PFSK-1 (cell line): ENCODE measurements around the gene PCGF2.

Experiments used
- FOXP2 ChIP-seq: optimal IDR thresholded peaks from 2 replicates; pipeline ENCODE3; 2011; ENCODE audit warnings: borderline replicate concordance, control low read depth, inconsistent platforms; ENCODE audit not compliant: insufficient read depth; ENCODE audit errors: extremely low read length, extremely low read depth
- POLR2AphosphoS5 ChIP-seq: IDR thresholded peaks from 2 replicates; pipeline ENCODE4 v1.6.1; 2012; ENCODE audit warnings: low read depth, mild to moderate bottlenecking, control low read depth, low read length, moderate library complexity
- REST ChIP-seq, 2 experiments: IDR thresholded peaks; 2 replicates each; pipeline versions ENCODE4 v1.6.1 to v1.8.0; 2011 to 2012; ENCODE audit warnings: low read depth in 2 of 2, low read length in 2 of 2, control low read depth in 1 of 2, inconsistent platforms in 1 of 2, mild to moderate bottlenecking in 1 of 2, moderate library complexity in 1 of 2; ENCODE audit not compliant: insufficient read depth in 1 of 2
- SIN3A ChIP-seq: IDR thresholded peaks from 2 replicates; pipeline ENCODE4 v1.6.1; 2012; ENCODE audit warnings: mild to moderate bottlenecking, low read length, moderate library complexity, borderline replicate concordance; ENCODE audit not compliant: insufficient read depth
- TAF1 ChIP-seq: IDR thresholded peaks from 2 replicates; pipeline ENCODE4 v1.6.1; 2012; ENCODE audit warnings: low read length, control low read depth, borderline replicate concordance; ENCODE audit not compliant: insufficient read depth

DNA sequence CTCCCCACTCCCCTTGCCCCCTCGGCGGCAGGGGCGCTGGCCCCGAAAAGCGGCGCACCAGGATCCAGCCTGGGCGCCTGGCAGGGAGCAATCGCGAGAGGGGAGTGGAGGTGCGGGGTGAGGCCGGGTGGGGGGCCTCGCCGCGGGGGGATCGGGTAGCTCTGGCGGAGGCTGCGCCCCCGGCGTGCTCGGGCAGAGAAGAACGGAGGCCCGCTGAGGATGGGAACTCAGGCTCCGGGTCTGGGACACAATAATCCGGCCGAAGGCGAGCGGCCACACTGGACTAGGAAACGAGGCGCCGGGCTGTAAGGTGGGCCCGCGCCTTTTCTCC is 721 bp upstream of the PCGF2 start:
- TF ChIP-seq SIN3A (no peak), REST (IDR thresholded peaks at IDR 0.05; ENCODE audit: insufficient read depth in 1 of 2, low read depth in 2 of 2, low read length in 2 of 2) (no peak), TAF1 (no peak), POLR2AphosphoS5 (no peak), FOXP2 (peak; percentile 30)
